PC-9 (cell line): ENCODE results near the gene MXD4. TPM values are rescaled to one million over a fixed set of nuclear protein-coding genes. Genes with fewer than 3 reads are reported as not detected.

ENCODE experiments used
- BruUV-seq: library from RNA; stranded (reverse); fragments of 400-500 nt; replicated peaks from 2 replicates; lab custom pipeline; 2021; lab: Mats Ljungman, UMichigan
- CTCF ChIA-PET: fragments of 300-600 bp; sonication (Branson Sonifier 250); formaldehyde crosslinking; loops from one replicate; lab custom pipeline; 2022; ENCODE audit warnings: antibody characterized with exemption; lab: Charles Lee
- POLR2A ChIA-PET: fragments of 300-600 bp; sonication (Branson Sonifier 250); formaldehyde crosslinking; loops from one replicate; lab custom pipeline; 2022; ENCODE audit warnings: antibody characterized with exemption; ENCODE audit not compliant: unreplicated experiment; lab: Charles Lee
- DNase-seq, 2 experiments: peaks; one replicate each; pipeline versions ENCODE4 v3.0.0 to v3.0.0-alpha.2; 2015 to 2022; ENCODE audit warnings: mixed read lengths in 1 of 2
- H2AFZ ChIP-seq: fragments of 200-600 bp; sonication (generic); 2 replicates; pipeline ENCODE4 v1.8.1; 2017; ENCODE audit warnings: antibody characterized with exemption
- H3F3A ChIP-seq: fragments of 200-600 bp; sonication (generic); 2 replicates; pipeline ENCODE4 v1.8.1; 2017; ENCODE audit warnings: antibody characterized with exemption, mild to moderate bottlenecking, low read depth; ENCODE audit not compliant: insufficient read depth
- H3K27ac ChIP-seq: fragments of 200-600 bp; sonication (generic); 2 replicates; pipeline ENCODE4 v1.6.1; 2016; ENCODE audit warnings: mixed run types
- H3K27me3 ChIP-seq: fragments of 200-600 bp; sonication (generic); 2 replicates; pipeline ENCODE4 v1.6.1; 2016; ENCODE audit warnings: low read depth, mixed run types; ENCODE audit not compliant: insufficient read depth
- H3K36me3 ChIP-seq: fragments of 200-600 bp; sonication (generic); 2 replicates; pipeline ENCODE4 v1.6.1; 2016; ENCODE audit warnings: low read depth, mixed run types
- H3K4me1 ChIP-seq: fragments of 200-600 bp; sonication (generic); replicated peaks from 2 replicates; pipeline ENCODE4 v1.6.1; 2016; ENCODE audit warnings: mixed run types; ENCODE audit not compliant: insufficient read depth
- H3K4me2 ChIP-seq: fragments of 200-600 bp; sonication (generic); 2 replicates; pipeline ENCODE4 v1.6.1; 2017; ENCODE audit warnings: mixed run types
- H3K4me3 ChIP-seq: fragments of 200-600 bp; sonication (generic); 2 replicates; pipeline ENCODE4 v1.6.1; 2016; ENCODE audit warnings: mixed run types
- H3K79me2 ChIP-seq: fragments of 200-600 bp; sonication (generic); 2 replicates; pipeline ENCODE4 v1.6.1; 2017; ENCODE audit warnings: low read depth, mixed run types
- H3K9me2 ChIP-seq: fragments of 200-600 bp; sonication (generic); 2 replicates; pipeline ENCODE4 v1.8.1; 2017; ENCODE audit warnings: mild to moderate bottlenecking; ENCODE audit not compliant: insufficient read depth
- H3K9me3 ChIP-seq: fragments of 200-600 bp; sonication (generic); 2 replicates; pipeline ENCODE4 v1.8.1; 2016; ENCODE audit warnings: low read depth; ENCODE audit not compliant: insufficient read depth
- H4K20me1 ChIP-seq: fragments of 200-600 bp; sonication (generic); 2 replicates; pipeline ENCODE4 v1.8.1; 2017; ENCODE audit not compliant: insufficient read depth
- EZH2 ChIP-seq: fragments of 200-600 bp; sonication (generic); IDR thresholded peaks from 2 replicates; pipeline ENCODE4 v1.8.0; 2017; ENCODE audit warnings: antibody characterized with exemption, low read depth
- intact Hi-C: fragments of 100-400 bp; cut with micrococcal nuclease; formaldehyde crosslinking; loops from one replicate; pipeline ENCODE4 v1.10.0; 2022; ENCODE audit not compliant: unreplicated experiment
- total RNA-seq: library from RNA; stranded (reverse); gene quantifications from 2 replicates; pipeline ENCODE4 v1.2.3, GENCODE V29; 2021
- TF ChIP-seq, protein P1 (sequence below): fragments of 200-600 bp; sonication (generic); conservative IDR thresholded peaks from 2 replicates; pipeline ENCODE4 v1.6.1; 2017; ENCODE audit warnings: mixed run types, antibody characterized with exemption, mild to moderate bottlenecking, moderate library complexity

The MXD4 gene
- total RNA-seq, 1 experiment from 2014 or later: 37.0 TPM

DNA sequence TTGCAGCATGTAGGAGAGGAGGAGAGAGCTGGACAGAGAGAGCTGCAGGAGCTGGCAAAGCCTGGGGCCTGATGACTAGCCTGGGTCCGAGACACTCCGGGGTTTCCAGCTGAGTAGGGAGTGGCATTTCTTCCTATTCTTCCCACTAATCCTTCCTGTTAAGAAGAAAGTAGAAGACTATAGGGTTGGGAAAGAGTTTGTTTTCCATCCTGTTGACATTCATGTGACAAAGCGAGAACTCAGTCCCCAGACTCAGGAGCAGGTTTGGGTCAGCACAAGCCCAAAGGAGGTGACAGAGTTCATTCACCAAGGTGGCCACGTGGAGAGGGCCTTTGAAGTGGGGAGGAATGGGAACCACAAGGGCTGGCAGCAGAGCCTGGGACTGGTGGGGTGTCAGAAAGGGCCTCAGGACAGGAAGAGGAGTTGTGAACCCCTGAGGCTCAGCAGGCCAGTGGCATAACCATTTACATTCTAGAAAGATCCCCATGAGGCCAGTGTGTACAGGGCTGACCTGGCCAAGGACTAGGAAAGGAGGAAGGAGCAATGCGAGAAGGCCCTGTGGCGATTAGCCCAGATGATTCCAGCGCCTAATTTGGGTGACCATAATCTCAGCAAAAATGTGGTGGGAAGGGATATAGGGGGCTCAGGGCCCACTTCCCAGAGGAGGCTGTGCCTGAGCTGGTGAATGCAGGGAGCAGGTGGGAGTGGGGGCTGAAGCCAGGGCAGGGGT is 16.7 kb downstream of the MXD4 start:
- Histone ChIP-seq H3K4me3 (no peak overlapping the region), H3F3A (peaks cover 7% of the 10 kb centered on the region; the same call in 1 of the 2 replicates), H4K20me1 (no peaks in the 10 kb centered on the region), H3K79me2 (peaks cover 15% of the 10 kb centered on the region), H3K27ac (no peak overlapping the region), H2AFZ (no peak overlapping the region), H3K27me3 (no peaks in the 10 kb centered on the region), H3K9me2 (no peaks in the 10 kb centered on the region), H3K4me1 (peaks cover 7% of the 10 kb centered on the region), H3K36me3 (no peaks in the 10 kb centered on the region), H3K9me3 (no peaks in the 10 kb centered on the region), H3K4me2 (no peak overlapping the region)
- POLR2A ChIA-PET: interaction anchor here (0.6 kb wide), 1 partner anchor 198 kb away, joined by 3 read pairs; no protein-coding TSS in a partner anchor
- no peak for DNase-seq
- TF ChIP-seq EZH2: no peak
- TF ChIP-seq, protein P1, sequence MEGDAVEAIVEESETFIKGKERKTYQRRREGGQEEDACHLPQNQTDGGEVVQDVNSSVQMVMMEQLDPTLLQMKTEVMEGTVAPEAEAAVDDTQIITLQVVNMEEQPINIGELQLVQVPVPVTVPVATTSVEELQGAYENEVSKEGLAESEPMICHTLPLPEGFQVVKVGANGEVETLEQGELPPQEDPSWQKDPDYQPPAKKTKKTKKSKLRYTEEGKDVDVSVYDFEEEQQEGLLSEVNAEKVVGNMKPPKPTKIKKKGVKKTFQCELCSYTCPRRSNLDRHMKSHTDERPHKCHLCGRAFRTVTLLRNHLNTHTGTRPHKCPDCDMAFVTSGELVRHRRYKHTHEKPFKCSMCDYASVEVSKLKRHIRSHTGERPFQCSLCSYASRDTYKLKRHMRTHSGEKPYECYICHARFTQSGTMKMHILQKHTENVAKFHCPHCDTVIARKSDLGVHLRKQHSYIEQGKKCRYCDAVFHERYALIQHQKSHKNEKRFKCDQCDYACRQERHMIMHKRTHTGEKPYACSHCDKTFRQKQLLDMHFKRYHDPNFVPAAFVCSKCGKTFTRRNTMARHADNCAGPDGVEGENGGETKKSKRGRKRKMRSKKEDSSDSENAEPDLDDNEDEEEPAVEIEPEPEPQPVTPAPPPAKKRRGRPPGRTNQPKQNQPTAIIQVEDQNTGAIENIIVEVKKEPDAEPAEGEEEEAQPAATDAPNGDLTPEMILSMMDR: no peak
- CTCF ChIA-PET: no interaction called here
- no TSS peak for BruUV-seq
- intact Hi-C loops: no loop called here

DNA sequence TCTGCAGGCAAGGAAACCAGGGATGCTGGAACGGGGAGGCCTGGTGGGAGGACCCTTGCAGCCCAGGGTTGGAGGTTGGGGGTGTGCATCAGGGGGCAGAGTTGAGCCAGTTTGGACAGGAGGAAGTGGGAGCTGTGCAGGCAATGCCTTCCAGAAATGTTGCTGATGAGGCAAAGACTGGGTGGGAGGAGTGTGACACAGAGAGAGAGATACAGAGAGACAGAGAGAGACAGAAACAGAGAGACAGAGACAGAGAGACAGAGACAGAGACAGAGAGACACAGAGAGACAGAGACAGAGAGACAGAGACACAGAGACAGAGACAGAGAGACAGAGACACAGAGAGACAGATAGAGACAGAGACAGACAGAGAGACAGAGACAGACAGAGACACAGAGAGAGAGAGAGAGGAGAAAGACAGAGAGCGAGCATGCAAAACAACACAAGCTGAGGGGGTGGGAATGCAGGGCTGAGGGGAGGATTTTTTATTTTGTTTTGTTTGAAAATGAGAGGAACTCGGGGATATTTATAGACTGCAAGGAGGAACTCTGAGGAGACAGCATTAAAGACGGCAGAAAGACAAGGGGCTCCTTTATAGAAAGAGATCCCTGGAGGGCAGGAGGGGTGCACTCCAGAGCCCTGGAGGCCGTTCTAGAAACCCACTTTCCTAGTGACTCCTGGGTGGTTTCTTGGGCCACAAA is 18.1 kb downstream of the MXD4 start:
- ChIA-PET CTCF (no interaction called here), POLR2A (interaction anchor here (0.5 kb wide), 1 partner anchor 18 kb away, joined by 3 read pairs; the partner anchor contains the start of gene MXD4)
- Histone ChIP-seq H3K9me3 (no peaks in the 10 kb centered on the region), H4K20me1 (no peaks in the 10 kb centered on the region; the same call in 1 of the 2 replicates), H2AFZ (no peak overlapping the region), H3F3A (peaks cover 7% of the 10 kb centered on the region; the same call in 1 of the 2 replicates), H3K36me3 (no peaks in the 10 kb centered on the region), H3K27me3 (no peaks in the 10 kb centered on the region), H3K79me2 (peaks cover 29% of the 10 kb centered on the region), H3K4me2 (no peak overlapping the region), H3K9me2 (no peaks in the 10 kb centered on the region), H3K27ac (no peak overlapping the region), H3K4me3 (no peak overlapping the region), H3K4me1 (peaks cover 21% of the 10 kb centered on the region)
- TF ChIP-seq EZH2: no peak
- TF ChIP-seq, protein P1: no peak
- no TSS peak for BruUV-seq
- intact Hi-C loops: loop anchor here (5.0 kb wide), 3 partner anchors 168 to 293 kb away; partner anchors contain the start of gene FAM193A
- no peak for DNase-seq
